Epithelial cell of proximal tubule (primary cell): ENCODE measurements around the gene PPP3CA. TPM values are rescaled to one million over a fixed set of nuclear protein-coding genes. Genes with fewer than 3 reads are reported as not detected.
A peak's percentile ranks its signal among the peaks of the same experiment; 100 is the strongest.
"Not testable (repeated sequence)": the region's sequence is repeated elsewhere in the genome, so short reads cannot be mapped to it uniquely, and the experiment has no call there.

Experiments
- DNase-seq: peaks from one replicate; pipeline ENCODE4 v3.0.0-alpha.2; 2011; ENCODE audit warnings: low read depth
- H3K4me3 ChIP-seq: 2 replicates; pipeline ENCODE4 v1.5.1; 2011; ENCODE audit warnings: low read depth, mild to moderate bottlenecking, low read length
- CTCF ChIP-seq: conservative IDR thresholded peaks from 2 replicates; pipeline ENCODE4 v1.5.1; 2012; ENCODE audit warnings: low read depth, mild to moderate bottlenecking, low read length
- total RNA-seq: library from RNA; depleted of rRNA; stranded (reverse); fragments of >200 nt; gene quantifications from 2 replicates; pipeline ENCODE4 v1.2.3, GENCODE V29; 2015

PPP3CA gene
- total RNA-seq, 1 donor from 2014 or later: 16.5 TPM

- no peak for DNase-seq
- H3K4me3 ChIP-seq: peak overlapping the region; percentile 16
- TF ChIP-seq CTCF: no peak
Observed at GRCh38 chr4:101135371-101136010, 211.8 kb downstream of the PPP3CA start.

DNA sequence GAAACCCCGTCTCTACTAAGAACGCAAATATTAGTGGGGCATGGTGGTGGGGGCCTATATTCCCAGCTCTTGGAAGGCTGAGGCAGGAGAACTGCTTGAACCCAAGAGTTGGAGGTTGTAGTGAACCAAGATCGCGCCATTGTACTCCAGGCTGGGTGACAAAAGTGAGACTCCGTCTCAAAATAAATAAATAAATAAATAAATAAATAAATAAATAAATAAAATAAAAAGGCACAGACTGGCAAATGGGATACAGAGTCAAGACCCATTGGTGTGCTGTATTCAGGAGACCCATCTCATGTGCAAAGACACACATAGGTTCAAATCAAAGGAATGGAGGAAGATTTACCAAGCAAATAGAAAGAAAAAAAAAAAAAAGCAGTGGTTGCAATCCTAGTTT is 216.3 kb downstream of the PPP3CA start:
- not testable (repeated sequence) for H3K4me3 ChIP-seq, DNase-seq

DNA sequence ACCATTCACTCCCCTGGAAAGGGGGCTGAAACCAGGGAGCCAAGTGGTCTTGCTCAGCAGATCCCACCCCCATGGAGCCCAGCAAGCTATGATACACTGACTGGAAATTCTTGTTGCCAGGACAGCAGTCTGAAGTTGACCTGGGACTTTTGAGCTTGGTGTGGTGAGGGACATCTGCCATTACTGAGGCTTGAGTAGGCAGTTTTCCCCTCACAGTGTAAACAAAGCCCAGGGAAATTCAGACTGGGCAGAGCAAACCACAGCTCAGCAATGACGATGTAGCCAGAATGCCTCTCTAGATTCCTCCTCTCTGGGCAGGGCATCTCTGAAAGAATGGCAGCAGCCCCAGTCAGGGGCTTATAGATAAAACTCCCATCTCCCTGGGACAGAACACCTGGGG is 218.4 kb downstream of the PPP3CA start:
- H3K4me3 ChIP-seq, DNase-seq: not testable (repeated sequence)

GRCh38 chr4:101128473-101128872 is 218.9 kb downstream of the PPP3CA start:
- no peak overlapping the region for H3K4me3 ChIP-seq
- no peak for TF ChIP-seq CTCF
- no peak for DNase-seq

GRCh38 chr4:101127176-101127790 is 220.0 kb downstream of the PPP3CA start:
- DNase-seq: no peak
- TF ChIP-seq CTCF: no peak
- H3K4me3 ChIP-seq: no peak overlapping the region

DNA sequence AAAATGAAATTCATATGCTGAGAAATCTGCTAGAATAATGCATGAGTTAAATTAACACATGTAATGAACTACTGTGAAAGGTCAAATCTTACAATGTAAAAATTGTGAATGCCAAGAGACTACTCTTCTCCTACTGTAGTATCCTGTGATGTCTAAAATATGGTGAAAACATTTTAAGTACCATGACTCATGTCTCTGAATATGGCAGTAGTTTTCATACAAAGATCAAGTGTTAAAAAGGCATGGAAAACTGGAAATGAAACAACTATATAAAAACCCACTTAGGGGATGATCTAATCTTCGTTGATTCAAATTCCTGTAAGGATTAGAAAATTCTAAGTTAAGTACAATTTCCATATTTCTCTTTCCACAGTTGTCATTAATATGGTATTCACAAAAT is 221.3 kb downstream of the PPP3CA start:
- H3K4me3 ChIP-seq: no peak overlapping the region
- no peak for TF ChIP-seq CTCF
- DNase-seq: no peak

- TF ChIP-seq CTCF: no peak
- no peak overlapping the region for H3K4me3 ChIP-seq
- no peak for DNase-seq
Observed at GRCh38 chr4:101125045-101125942, 222.0 kb downstream of the PPP3CA start.
